HG02588 (cell line): ENCODE measurements around the gene CFAP90.

ENCODE experiments used
- ATAC-seq: cut with Tn5 transposase; IDR thresholded peaks from one replicate; pipeline ENCODE4 v1.9.1; 2021; ENCODE audit warnings: mild to moderate bottlenecking, moderate library complexity; ENCODE audit not compliant: unreplicated experiment

CFAP90 gene

GRCh38 chr5:7868773-7869473, 18.0 kb upstream of the CFAP90 start, which contains the start of the genes FASTKD3 and MTRR:
TSS of gene FASTKD3 (minus strand) at chr5:7869031. CDS start at chr5:7868083, 948 bp downstream.
TSS of gene MTRR (plus strand) at chr5:7869148. CDS start at chr5:7870795, 1,647 bp downstream.
- peak; percentile 98 for ATAC-seq

- ATAC-seq: peak; percentile 0
Measured at GRCh38 chr5:7868427-7868772, 17.5 kb upstream of the CFAP90 start.

- no peak for ATAC-seq
Measured at GRCh38 chr5:7867260-7867659, 16.3 kb upstream of the CFAP90 start.

- no peak for ATAC-seq
Measured at GRCh38 chr5:7866196-7866595, 15.3 kb upstream of the CFAP90 start.

- no peak for ATAC-seq
Measured at GRCh38 chr5:7857926-7858632, 7.1 kb upstream of the CFAP90 start.

GRCh38 chr5:7857361-7857760, 6.4 kb upstream of the CFAP90 start:
- no peak for ATAC-seq

- no peak for ATAC-seq
Measured at GRCh38 chr5:7856855-7857254, 5.9 kb upstream of the CFAP90 start.

- ATAC-seq: no peak
Measured at GRCh38 chr5:7855611-7856010, 4.7 kb upstream of the CFAP90 start.

GRCh38 chr5:7852988-7853387, 2.1 kb upstream of the CFAP90 start:
- ATAC-seq: no peak

GRCh38 chr5:7852542-7852941, 1.6 kb upstream of the CFAP90 start:
- no peak for ATAC-seq

- no peak for ATAC-seq
Measured at GRCh38 chr5:7851617-7852289, 820 bp upstream of the CFAP90 start.

GRCh38 chr5:7851240-7851592, 283 bp upstream of the CFAP90 start:
- no peak for ATAC-seq

GRCh38 chr5:7849681-7850394, 1.1 kb downstream of the CFAP90 start:
- ATAC-seq: no peak

GRCh38 chr5:7848296-7848695, 2.6 kb downstream of the CFAP90 start:
- ATAC-seq: no peak

- ATAC-seq: no peak
Measured at GRCh38 chr5:7846327-7846726, 4.6 kb downstream of the CFAP90 start.

- no peak for ATAC-seq
Measured at GRCh38 chr5:7845557-7845956, 5.4 kb downstream of the CFAP90 start.

GRCh38 chr5:7844901-7845300, 6.0 kb downstream of the CFAP90 start:
- ATAC-seq: no peak

GRCh38 chr5:7842531-7842930, 8.4 kb downstream of the CFAP90 start:
- no peak for ATAC-seq

GRCh38 chr5:7837403-7837802, 13.5 kb downstream of the CFAP90 start:
- no peak for ATAC-seq

- no peak for ATAC-seq
Measured at GRCh38 chr5:7834982-7835381, 16.0 kb downstream of the CFAP90 start.

- ATAC-seq: no peak
Measured at GRCh38 chr5:7828269-7828668, 22.7 kb downstream of the CFAP90 start.
